Spleen (tissue), 7 donors: Measurements from ENCODE around the gene PDIA2.

Experiments used
- CTCF ChIP-seq, 11 experiments: fragments of 200-600 bp in 7 of 11; fragments of 450-650 bp in 4 of 11; sonication (generic) in 4 of 11; IDR thresholded peaks in 8 of 11; conservative IDR thresholded peaks in 3 of 11; 1 replicate in 7 of 11; 2 replicates in 4 of 11; pipeline versions ENCODE4 v1.4.0 to v1.8.0; 2016 to 2021; ENCODE audit warnings: antibody characterized with exemption in 11 of 11, inconsistent platforms in 4 of 11, mild to moderate bottlenecking in 1 of 11
- POLR2A ChIP-seq, 3 donors: fragments of 450-650 bp; IDR thresholded peaks; one replicate each; pipeline ENCODE4 v1.5.1; 2017; ENCODE audit warnings: antibody characterized with exemption in 3 of 3, mild to moderate bottlenecking in 1 of 3
- POLR2AphosphoS5 ChIP-seq, 3 donors: sonication (generic); formaldehyde crosslinking; IDR thresholded peaks; one replicate each; pipeline ENCODE4 v1.5.1; 2017; ENCODE audit warnings: antibody characterized with exemption in 3 of 3
- donor health status: DM: no; HTN: no; CAD: no; lungs with moderate emphysema.
- donor health status: DM: no; HTN: no; CAD: no.
- donor health status: DM: no; HTN: no; CAD: no.

- no peak for TF ChIP-seq POLR2A (IDR thresholded peaks at IDR 0.05)
- TF ChIP-seq CTCF (IDR thresholded peaks at IDR 0.05 in 8 of 11, conservative IDR thresholded peaks at IDR 0.05 in 3 of 11) = no peak
- TF ChIP-seq POLR2AphosphoS5 (IDR thresholded peaks at IDR 0.05) = no peak
Observed at GRCh38 chr16:317583-317982, 34.6 kb downstream of the PDIA2 start.
